B cell (primary cell): ENCODE results near the gene RAB8A. TPM values are rescaled to one million over a fixed set of nuclear protein-coding genes. Genes with fewer than 3 reads are reported as not detected.

Experiments
- ATAC-seq: fragments of 200-7000 bp; cut with Tn5 transposase; one replicate; pipeline ENCODE4 v1.10.0; 2021; ENCODE audit warnings: low read depth, mild to moderate bottlenecking, moderate number of reproducible peaks, moderate library complexity
- CTCF ChIA-PET: fragments of 350-600 bp; sonication (Branson Sonifier 250); formaldehyde crosslinking; loops from one replicate; lab custom pipeline; 2021; ENCODE audit warnings: antibody characterized with exemption, inconsistent platforms; lab: Charles Lee
- POLR2A ChIA-PET: fragments of 350-600 bp; sonication (Branson Sonifier 250); formaldehyde crosslinking; loops from one replicate; lab custom pipeline; 2021; ENCODE audit warnings: antibody characterized with exemption; lab: Charles Lee
- DNase-seq: peaks from one replicate; pipeline ENCODE4 v3.0.0; 2013
- H2AFZ ChIP-seq: 2 replicates; pipeline ENCODE4 v1.6.1; 2012; ENCODE audit warnings: mild to moderate bottlenecking, low read depth, low read length; ENCODE audit not compliant: insufficient read depth, poor library complexity, severe bottlenecking
- H3K27ac ChIP-seq, 2 donors: 1 replicate in 1 of 2; 2 replicates in 1 of 2; pipeline ENCODE4 v1.5.1; 2012 to 2013; ENCODE audit warnings: low read length in 2 of 2, mild to moderate bottlenecking in 2 of 2, moderate library complexity in 1 of 2
- H3K27me3 ChIP-seq, 4 experiments: fragments of 200-600 bp in 1 of 4; sonication (generic) in 1 of 4; replicated peaks in 1 of 4; 1 replicate in 2 of 4; 2 replicates in 2 of 4; pipeline versions ENCODE4 v1.6.1 to v1.7.0; 2013 to 2016; ENCODE audit warnings: low read length in 3 of 4, mild to moderate bottlenecking in 2 of 4, mixed read lengths in 1 of 4, moderate library complexity in 1 of 4; ENCODE audit not compliant: insufficient read depth in 4 of 4, control insufficient read depth in 3 of 4; ENCODE audit errors: control extremely low read depth in 1 of 4
- H3K36me3 ChIP-seq, 2 experiments: replicated peaks in 1 of 2; 1 replicate in 1 of 2; 2 replicates in 1 of 2; pipeline versions ENCODE4 v1.6.1 to v1.7.1; 2013; ENCODE audit warnings: low read length in 1 of 2; ENCODE audit not compliant: insufficient read depth in 2 of 2, control insufficient read depth in 1 of 2; ENCODE audit errors: control extremely low read depth in 1 of 2, extremely low read depth in 1 of 2
- H3K4me1 ChIP-seq, 2 donors: fragments of 200-600 bp in 1 of 2; sonication (generic) in 1 of 2; 1 replicate in 1 of 2; 2 replicates in 1 of 2; pipeline versions ENCODE4 v1.5.1 to v1.6.1; 2013 to 2017; ENCODE audit warnings: low read length in 2 of 2; ENCODE audit not compliant: control insufficient read depth in 2 of 2, insufficient read depth in 2 of 2
- H3K4me2 ChIP-seq: replicated peaks from 2 replicates; pipeline ENCODE3; 2012; ENCODE audit warnings: mild to moderate bottlenecking, low read depth, low read length; ENCODE audit not compliant: poor library complexity, severe bottlenecking
- H3K4me3 ChIP-seq, 5 experiments: fragments of 200-600 bp in 1 of 5; sonication (generic) in 1 of 5; 1 replicate in 3 of 5; 2 replicates in 2 of 5; pipeline versions ENCODE4 v1.5.1 to v1.7.0; 2011 to 2016; ENCODE audit warnings: low read length in 4 of 5, mild to moderate bottlenecking in 4 of 5, low read depth in 2 of 5, control low read depth in 1 of 5, moderate library complexity in 1 of 5; ENCODE audit not compliant: insufficient read depth in 1 of 5; ENCODE audit errors: control extremely low read depth in 1 of 5, extremely low read depth in 1 of 5
- H3K79me2 ChIP-seq: fragments of 200-600 bp; sonication (generic); one replicate; pipeline ENCODE4 v1.6.0; 2016; ENCODE audit warnings: low read length; ENCODE audit not compliant: control insufficient read depth, insufficient read depth
- H3K9ac ChIP-seq: fragments of 200-600 bp; sonication (generic); 2 replicates; pipeline ENCODE4 v1.6.1; 2017; ENCODE audit warnings: mild to moderate bottlenecking, low read length, moderate library complexity
- H3K9me3 ChIP-seq, 3 donors: one replicate each; pipeline versions ENCODE4 v1.6.1 to v1.7.1; 2013; ENCODE audit warnings: low read length in 2 of 3; ENCODE audit not compliant: control insufficient read depth in 2 of 3, insufficient read depth in 1 of 3; ENCODE audit errors: control extremely low read depth in 1 of 3
- H4K20me1 ChIP-seq: 2 replicates; pipeline ENCODE4 v1.6.0; 2012; ENCODE audit warnings: mild to moderate bottlenecking, low read length; ENCODE audit not compliant: insufficient read depth, control insufficient read depth, poor library complexity, severe bottlenecking
- H3K27ac Mint-ChIP-seq: one replicate; pipeline ENCODE4 v1.8.0; 2021; ENCODE audit warnings: mixed read lengths
- H3K27me3 Mint-ChIP-seq: one replicate; pipeline ENCODE4 v1.8.0; 2021; ENCODE audit warnings: mixed read lengths
- H3K4me1 Mint-ChIP-seq: one replicate; pipeline ENCODE4 v1.8.0; 2021; ENCODE audit warnings: mixed read lengths
- H3K4me3 Mint-ChIP-seq: one replicate; pipeline ENCODE4 v1.8.0; 2021; ENCODE audit warnings: mixed read lengths
- H3K9me3 Mint-ChIP-seq: one replicate; pipeline ENCODE4 v1.8.0; 2022; ENCODE audit warnings: mixed read lengths; ENCODE audit not compliant: insufficient read depth
- EZH2 ChIP-seq: IDR thresholded peaks from 2 replicates; pipeline ENCODE4 v1.6.1; 2012; ENCODE audit warnings: borderline replicate concordance, low read depth, mild to moderate bottlenecking, moderate library complexity, low read length; ENCODE audit not compliant: insufficient read depth, poor library complexity, severe bottlenecking
- WGBS: methylation state at CpG from one replicate; pipeline ENCODE4 v1.1.5; 2013; ENCODE audit warnings: missing lambda C conversion rate; ENCODE audit not compliant: insufficient coverage; 5-methylcytosine and 5-hydroxymethylcytosine counted together
- intact Hi-C: fragments of 100-400 bp; cut with micrococcal nuclease; formaldehyde crosslinking; loops from one replicate; pipeline ENCODE4 v1.10.0; 2022
- polyA minus RNA-seq: library from RNA; depleted of rRNA, polyadenylated mRNA; stranded (reverse); fragments of >200 nt; gene quantifications from 2 replicates; pipeline ENCODE4 v1.2.3, GENCODE V29; 2012
- polyA plus RNA-seq: library from polyadenylated mRNA; depleted of rRNA; stranded (reverse); fragments of >200 nt; gene quantifications from 2 replicates; pipeline ENCODE4 v1.2.3, GENCODE V29; 2012
- total RNA-seq, 2 donors: library from RNA; stranded (reverse); fragments of 120-200 nt in 1 of 2; gene quantifications; 1 replicate in 1 of 2; 2 replicates in 1 of 2; pipeline versions ENCODE4 v1.2.3 to v1.2.4, GENCODE V29; 2013 to 2022
- TF ChIP-seq, protein P1 (sequence below): fragments of 200-600 bp; IDR thresholded peaks from one replicate; pipeline ENCODE4 v1.8.0; 2022; ENCODE audit warnings: antibody characterized with exemption, mild to moderate bottlenecking

The RAB8A gene
- total RNA-seq: 115 and 117 TPM in 2 replicates
- total RNA-seq (2013): 57.9 TPM
- polyA plus RNA-seq: 65.5 and 66.9 TPM in 2 replicates
- 113 and 156 TPM in 2 replicates for polyA minus RNA-seq

DNA sequence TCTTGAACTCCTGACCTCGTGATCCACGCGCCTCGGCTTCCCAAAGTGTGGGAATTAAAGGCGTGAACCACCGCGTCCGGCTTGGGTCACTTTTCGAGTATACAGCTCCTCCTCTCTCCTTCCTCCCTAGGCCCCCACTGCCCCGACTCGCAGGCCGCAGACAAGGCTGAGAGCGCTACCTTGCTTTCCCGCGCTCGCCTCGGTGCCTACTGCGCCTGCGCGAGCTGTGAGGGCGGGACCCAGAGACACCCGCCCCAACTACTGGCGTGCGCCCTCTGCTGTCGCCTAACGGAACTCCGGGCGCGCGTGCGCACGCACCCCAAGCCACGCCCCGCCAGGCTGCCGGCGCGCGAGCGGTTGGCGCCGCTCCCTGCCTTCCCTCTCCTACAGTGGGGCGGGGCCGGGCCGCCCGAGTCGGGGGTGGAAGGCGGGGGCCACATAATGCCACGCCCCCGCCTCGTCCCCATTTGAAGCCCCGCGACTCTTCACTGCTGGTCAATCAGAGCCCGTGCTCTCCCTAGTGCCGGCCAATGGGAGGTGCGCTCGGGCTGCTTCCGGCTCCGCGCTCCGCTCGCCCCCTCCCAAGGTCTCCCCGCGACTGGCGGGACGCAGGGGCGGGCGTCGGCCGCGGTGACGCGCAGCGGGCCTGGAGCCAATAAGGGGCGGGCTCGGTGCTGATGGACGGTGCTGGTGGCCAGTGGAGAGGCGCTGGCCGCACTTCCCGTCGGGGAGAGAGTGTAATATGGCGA, at the start of gene RAB8A:
RAB8A (plus strand) TSS at position 730 of the 749 bp plus-strand sequence; CDS start at position 743, 13 bp downstream.
- peak within 1 kb of the TSS; percentile 98 for H3K4me2 ChIP-seq
- WGBS: 1% methylated on average over 81 of the region's 81 CpGs
- ChIA-PET POLR2A (interaction anchor here (0.6 to 3.4 kb wide), 10 partner anchors 31 to 1214 kb away, joined by 3 to 33 read pairs (median 6); partner anchors contain the start of genes FAM32A, HSH2D and TPM4), CTCF (interaction anchor here (0.8 to 3.5 kb wide), 22 partner anchors 11 to 482 kb away, joined by 3 to 18 read pairs (median 5); partner anchors contain the start of genes FAM32A and HSH2D)
- intact Hi-C loops: loop anchor here (1.0 to 10.0 kb wide), 10 partner anchors 32 to 473 kb away; partner anchors contain the start of genes AP1M1, FAM32A and HSH2D
- peak within 1 kb of the TSS; percentile 91 for H2AFZ ChIP-seq
- H3K27ac Mint-ChIP-seq: peak within 1 kb of the TSS; percentile 95
- peaks cover 56% of the 10 kb centered on the region for H3K79me2 ChIP-seq
- H3K27me3 Mint-ChIP-seq: no peaks in the 10 kb centered on the region
- H3K27me3 ChIP-seq: no peaks in the 10 kb centered on the region
- ATAC-seq (peak; percentile 88), DNase-seq (peak; percentile 100)
- H4K20me1 ChIP-seq: peaks cover 33% of the 10 kb centered on the region
- peak within 1 kb of the TSS; percentile 96 for H3K4me3 Mint-ChIP-seq
- H3K9ac ChIP-seq: peak within 1 kb of the TSS; percentile 99
- peaks cover 42% of the 10 kb centered on the region for H3K4me1 Mint-ChIP-seq
- no peak for TF ChIP-seq EZH2
- TF ChIP-seq, protein P1, sequence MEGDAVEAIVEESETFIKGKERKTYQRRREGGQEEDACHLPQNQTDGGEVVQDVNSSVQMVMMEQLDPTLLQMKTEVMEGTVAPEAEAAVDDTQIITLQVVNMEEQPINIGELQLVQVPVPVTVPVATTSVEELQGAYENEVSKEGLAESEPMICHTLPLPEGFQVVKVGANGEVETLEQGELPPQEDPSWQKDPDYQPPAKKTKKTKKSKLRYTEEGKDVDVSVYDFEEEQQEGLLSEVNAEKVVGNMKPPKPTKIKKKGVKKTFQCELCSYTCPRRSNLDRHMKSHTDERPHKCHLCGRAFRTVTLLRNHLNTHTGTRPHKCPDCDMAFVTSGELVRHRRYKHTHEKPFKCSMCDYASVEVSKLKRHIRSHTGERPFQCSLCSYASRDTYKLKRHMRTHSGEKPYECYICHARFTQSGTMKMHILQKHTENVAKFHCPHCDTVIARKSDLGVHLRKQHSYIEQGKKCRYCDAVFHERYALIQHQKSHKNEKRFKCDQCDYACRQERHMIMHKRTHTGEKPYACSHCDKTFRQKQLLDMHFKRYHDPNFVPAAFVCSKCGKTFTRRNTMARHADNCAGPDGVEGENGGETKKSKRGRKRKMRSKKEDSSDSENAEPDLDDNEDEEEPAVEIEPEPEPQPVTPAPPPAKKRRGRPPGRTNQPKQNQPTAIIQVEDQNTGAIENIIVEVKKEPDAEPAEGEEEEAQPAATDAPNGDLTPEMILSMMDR: peak; percentile 91
- H3K36me3 ChIP-seq: peaks cover 4 to 15% of the 10 kb centered on the region in 2 experiments
- no peaks in the 10 kb centered on the region for H3K9me3 ChIP-seq
- peak within 1 kb of the TSS; percentile 50 to 99 (median 96) for H3K4me3 ChIP-seq
- H3K9me3 Mint-ChIP-seq: no peaks in the 10 kb centered on the region
- H3K27ac ChIP-seq: peak within 1 kb of the TSS; percentile 74 to 97
- H3K4me1 ChIP-seq: peaks cover 29 to 53% of the 10 kb centered on the region in 2 donors
